AG09309 (cell line): ENCODE measurements around the gene CAGE1.
"Not testable (repeated sequence)": the region's sequence is repeated elsewhere in the genome, so short reads cannot be mapped to it uniquely, and the experiment has no call there.

Experiments
- DNase-seq: peaks from one replicate; pipeline ENCODE4 v3.0.0-alpha.2; 2010; ENCODE audit warnings: low read depth
- H3K4me3 ChIP-seq: 2 replicates; pipeline ENCODE4 v1.5.1; 2011; ENCODE audit warnings: mild to moderate bottlenecking, low read depth, low read length, moderate library complexity; ENCODE audit not compliant: control insufficient read depth
- CTCF ChIP-seq: IDR thresholded peaks from 2 replicates; pipeline ENCODE4 v1.5.1; 2011; ENCODE audit warnings: mild to moderate bottlenecking, low read depth, low read length, inconsistent platforms; ENCODE audit not compliant: insufficient read depth, control insufficient read depth; ENCODE audit errors: missing control alignments

The CAGE1 gene

GRCh38 chr6:7373739-7374138 lies 15.8 kb downstream of the CAGE1 start:
- no peak for DNase-seq
- no peak overlapping the region for H3K4me3 ChIP-seq
- no peak for TF ChIP-seq CTCF

GRCh38 chr6:7367408-7367807 lies 22.1 kb downstream of the CAGE1 start:
- H3K4me3 ChIP-seq: no peak overlapping the region
- no peak for TF ChIP-seq CTCF
- no peak for DNase-seq

- H3K4me3 ChIP-seq, DNase-seq: not testable (repeated sequence)
Observed at GRCh38 chr6:7351916-7352315, 37.6 kb downstream of the CAGE1 start.

GRCh38 chr6:7350591-7350990 lies 39.0 kb downstream of the CAGE1 start:
- not testable (repeated sequence) for H3K4me3 ChIP-seq, DNase-seq

GRCh38 chr6:7347551-7347997 lies 42.0 kb downstream of the CAGE1 start:
- not testable (repeated sequence) for DNase-seq, H3K4me3 ChIP-seq

GRCh38 chr6:7344773-7345450 lies 44.6 kb downstream of the CAGE1 start:
- DNase-seq, H3K4me3 ChIP-seq: not testable (repeated sequence)

- no peak overlapping the region for H3K4me3 ChIP-seq
- no peak for TF ChIP-seq CTCF
- DNase-seq: no peak
Observed at GRCh38 chr6:7343546-7344475, 45.7 kb downstream of the CAGE1 start.

- TF ChIP-seq CTCF: no peak
- DNase-seq: no peak
- no peak overlapping the region for H3K4me3 ChIP-seq
Observed at GRCh38 chr6:7341989-7342742, 47.4 kb downstream of the CAGE1 start.
